AG10803 (cell line): ENCODE results near the gene H2BK1.

Experiments
- DNase-seq: peaks from one replicate; pipeline ENCODE4 v3.0.0; 2010; ENCODE audit warnings: low read depth
- H3K4me3 ChIP-seq: 2 replicates; pipeline ENCODE4 v1.5.1; 2011; ENCODE audit warnings: mild to moderate bottlenecking, low read length, control low read depth
- TF ChIP-seq, protein P1 (sequence below): conservative IDR thresholded peaks from 2 replicates; pipeline ENCODE4 v1.5.1; 2011; ENCODE audit warnings: mild to moderate bottlenecking, low read length, control low read depth, inconsistent platforms

The H2BK1 gene

GRCh38 chr7:151181011-151181431 lies 29.3 kb downstream of the H2BK1 start:
- DNase-seq, result no peak
- H3K4me3 ChIP-seq, result no peak overlapping the region
- TF ChIP-seq, protein P1, sequence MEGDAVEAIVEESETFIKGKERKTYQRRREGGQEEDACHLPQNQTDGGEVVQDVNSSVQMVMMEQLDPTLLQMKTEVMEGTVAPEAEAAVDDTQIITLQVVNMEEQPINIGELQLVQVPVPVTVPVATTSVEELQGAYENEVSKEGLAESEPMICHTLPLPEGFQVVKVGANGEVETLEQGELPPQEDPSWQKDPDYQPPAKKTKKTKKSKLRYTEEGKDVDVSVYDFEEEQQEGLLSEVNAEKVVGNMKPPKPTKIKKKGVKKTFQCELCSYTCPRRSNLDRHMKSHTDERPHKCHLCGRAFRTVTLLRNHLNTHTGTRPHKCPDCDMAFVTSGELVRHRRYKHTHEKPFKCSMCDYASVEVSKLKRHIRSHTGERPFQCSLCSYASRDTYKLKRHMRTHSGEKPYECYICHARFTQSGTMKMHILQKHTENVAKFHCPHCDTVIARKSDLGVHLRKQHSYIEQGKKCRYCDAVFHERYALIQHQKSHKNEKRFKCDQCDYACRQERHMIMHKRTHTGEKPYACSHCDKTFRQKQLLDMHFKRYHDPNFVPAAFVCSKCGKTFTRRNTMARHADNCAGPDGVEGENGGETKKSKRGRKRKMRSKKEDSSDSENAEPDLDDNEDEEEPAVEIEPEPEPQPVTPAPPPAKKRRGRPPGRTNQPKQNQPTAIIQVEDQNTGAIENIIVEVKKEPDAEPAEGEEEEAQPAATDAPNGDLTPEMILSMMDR, result no peak

- H3K4me3 ChIP-seq, result no peak overlapping the region
- DNase-seq, result no peak
- TF ChIP-seq, protein P1, result no peak
Measured at GRCh38 chr7:151179946-151180345, 30.3 kb downstream of the H2BK1 start.

- no peak for DNase-seq
- H3K4me3 ChIP-seq, result no peak overlapping the region
- TF ChIP-seq, protein P1, result no peak
Measured at GRCh38 chr7:151179287-151179860, 30.9 kb downstream of the H2BK1 start.

DNA sequence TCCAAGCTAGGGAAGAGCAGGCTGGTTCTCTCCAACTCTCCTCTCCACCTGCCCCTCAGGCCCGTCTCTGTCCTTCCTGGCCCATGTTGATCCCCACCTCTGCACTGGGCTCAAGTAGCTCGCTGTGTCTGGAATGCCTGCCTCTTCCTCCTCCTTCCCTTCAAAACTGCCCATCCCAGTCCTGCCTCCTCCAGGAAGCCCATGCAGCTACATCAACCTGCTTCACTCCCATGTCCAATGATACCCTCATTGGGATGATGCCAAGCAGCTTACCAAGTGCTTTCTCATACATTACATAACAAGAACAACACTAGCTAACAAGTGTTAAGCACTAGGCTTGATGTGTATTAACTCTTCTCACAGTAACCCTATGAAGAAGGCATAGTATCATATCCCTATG lies 31.5 kb downstream of the H2BK1 start:
- no peak for DNase-seq
- TF ChIP-seq, protein P1, result no peak
- H3K4me3 ChIP-seq, result no peak overlapping the region

DNA sequence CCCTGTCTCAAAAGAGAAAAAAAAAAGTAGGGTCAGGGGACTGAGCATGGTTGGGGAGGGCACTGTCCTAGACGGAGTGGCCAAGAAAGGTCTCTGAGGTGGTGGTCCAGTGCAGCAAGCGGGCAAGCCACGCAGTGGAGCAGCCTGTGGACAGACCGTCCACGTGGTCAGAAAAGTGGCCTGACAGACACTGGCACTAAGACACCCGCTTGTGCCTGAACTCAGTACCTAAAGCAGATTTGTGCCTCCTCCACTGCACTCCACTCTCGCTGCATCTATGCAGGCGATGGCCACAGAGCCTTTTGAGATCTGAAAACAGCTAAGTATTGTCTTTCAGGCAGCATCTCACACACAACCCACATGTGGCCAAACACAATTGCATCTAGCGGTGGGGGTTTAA lies 32.1 kb downstream of the H2BK1 start:
- DNase-seq, result no peak
- H3K4me3 ChIP-seq, result no peak overlapping the region
- TF ChIP-seq, protein P1, result no peak

GRCh38 chr7:151177310-151177709 lies 33.0 kb downstream of the H2BK1 start:
- no peak for DNase-seq
- H3K4me3 ChIP-seq, result no peak overlapping the region
- TF ChIP-seq, protein P1, result no peak

- TF ChIP-seq, protein P1, result no peak
- no peak overlapping the region for H3K4me3 ChIP-seq
- no peak for DNase-seq
Measured at GRCh38 chr7:151176401-151176800, 33.9 kb downstream of the H2BK1 start.
